Middle frontal gyrus (tissue), 1 donor: ENCODE data around the gene CD8B2.
A peak's percentile ranks its signal among the peaks of the same experiment; 100 is the strongest.
"Not testable (repeated sequence)": the region's sequence is repeated elsewhere in the genome, so short reads cannot be mapped to it uniquely, and the experiment has no call there.

Experiments
- DNase-seq: peaks from one replicate; pipeline ENCODE4 v3.0.0-alpha.2; 2015; ENCODE audit warnings: low spot score; ENCODE audit errors: extremely low spot score

Gene CD8B2

DNA sequence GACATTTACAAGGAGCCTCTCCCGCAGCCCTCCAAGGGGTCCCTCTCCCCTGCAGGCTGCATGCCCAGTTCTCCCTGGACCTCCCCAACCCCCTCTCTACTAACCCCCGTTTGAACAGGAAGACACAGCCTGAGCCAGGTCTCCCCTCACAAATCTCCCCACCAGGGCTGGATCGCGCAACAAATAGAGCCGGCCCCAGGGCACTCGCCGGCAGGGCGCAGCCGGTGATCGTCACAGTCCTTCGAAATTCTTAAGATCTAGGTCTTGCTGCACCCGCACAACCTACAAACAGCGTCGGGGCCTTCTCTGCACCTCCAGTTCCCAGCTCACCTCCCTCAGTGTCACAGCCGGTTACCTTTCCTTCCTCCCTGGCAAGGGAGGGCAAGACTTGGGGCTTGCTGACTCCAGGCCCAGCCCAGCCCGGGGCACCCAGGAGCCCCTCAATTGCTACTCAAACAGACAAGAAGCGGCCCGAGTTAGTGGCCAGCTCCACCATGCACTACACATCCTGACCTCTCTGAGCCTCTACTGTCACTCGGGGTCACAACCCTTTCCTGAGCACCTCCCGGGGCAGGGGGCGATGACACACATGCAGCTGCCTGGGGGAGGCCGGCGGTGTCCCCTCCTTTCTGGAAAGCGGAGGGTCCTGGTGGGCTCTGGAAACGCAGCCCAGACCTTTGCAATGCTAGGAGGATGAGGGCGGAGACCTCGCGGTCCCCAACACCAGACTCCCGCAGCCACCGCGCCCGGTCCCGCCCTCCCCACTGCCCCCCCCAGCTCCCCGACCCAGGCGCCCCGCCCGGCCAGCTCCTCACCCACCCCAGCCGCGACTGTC lies at the start of gene CD8B2:
Gene CD8B2, plus strand, starts transcription at position 814 of the 835 bp plus-strand sequence. CDS start 63 bp downstream, outside the sequence.
- not testable (repeated sequence) for DNase-seq

DNA sequence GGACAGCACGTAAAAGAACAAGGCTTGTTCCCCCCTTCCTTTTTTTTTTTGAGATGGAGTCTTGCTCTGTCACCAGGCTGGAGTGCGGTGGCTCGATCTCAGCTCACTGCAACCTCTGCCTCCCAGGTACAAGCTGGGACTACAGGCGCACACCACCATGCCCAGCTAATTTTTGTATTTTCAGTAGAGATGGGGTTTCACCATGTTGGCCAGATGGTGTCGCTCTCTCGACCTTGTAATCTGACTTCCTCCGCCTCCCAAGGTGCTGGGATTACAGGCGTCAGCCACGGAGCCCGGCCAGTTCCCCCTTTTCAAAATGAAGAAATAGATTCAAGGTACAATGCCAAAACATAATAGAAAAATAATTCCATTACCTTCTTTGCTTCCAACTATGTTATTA lies 25.3 kb upstream of the CD8B2 start:
- not testable (repeated sequence) for DNase-seq

DNA sequence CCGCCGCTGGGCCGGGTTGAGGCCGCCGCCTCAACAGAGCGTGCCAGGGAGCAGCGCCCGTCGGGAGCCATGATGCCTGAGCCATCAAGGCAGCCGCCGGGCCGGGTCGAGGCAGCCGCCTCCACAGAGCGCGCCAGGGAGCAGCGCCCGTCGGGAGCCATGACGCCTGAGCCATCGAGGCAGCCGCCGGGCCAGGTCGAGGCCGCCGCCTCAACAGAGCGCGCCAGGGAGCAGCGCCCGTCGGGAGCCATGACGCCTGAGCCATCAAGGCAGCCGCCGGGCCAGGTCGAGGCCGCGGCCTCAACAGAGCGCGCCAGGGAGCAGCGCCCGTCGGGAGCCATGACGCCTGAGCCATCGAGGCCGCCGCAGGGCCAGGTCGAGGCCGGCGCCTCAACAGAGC lies 19.6 kb upstream of the CD8B2 start:
- DNase-seq: not testable (repeated sequence)

DNA sequence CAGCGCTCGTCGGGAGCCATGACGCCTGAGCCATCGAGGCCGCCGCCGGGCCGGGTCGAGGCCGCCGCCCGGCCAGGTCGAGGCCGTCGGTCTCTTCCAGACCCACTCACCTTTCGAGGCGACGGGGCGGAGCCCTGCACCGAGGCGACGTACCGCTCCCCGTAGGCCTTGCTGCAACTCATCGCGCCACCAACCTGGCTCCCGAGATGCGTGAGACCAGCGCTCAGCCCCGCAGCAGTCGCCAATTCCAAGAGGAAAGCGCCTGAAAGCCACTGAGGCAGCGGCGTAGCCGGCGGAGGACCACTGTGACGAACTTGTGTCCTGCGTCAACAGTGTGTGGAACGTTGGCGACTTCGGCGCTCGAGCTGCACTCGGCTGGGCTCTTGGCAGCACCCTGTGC lies 19.1 kb upstream of the CD8B2 start, which contains the start of gene RGPD3:
Gene RGPD3, minus strand, starts transcription at position 307 of the 400 bp plus-strand sequence. Its CDS starts 125 bp downstream, at position 182.
- DNase-seq: not testable (repeated sequence)

DNA sequence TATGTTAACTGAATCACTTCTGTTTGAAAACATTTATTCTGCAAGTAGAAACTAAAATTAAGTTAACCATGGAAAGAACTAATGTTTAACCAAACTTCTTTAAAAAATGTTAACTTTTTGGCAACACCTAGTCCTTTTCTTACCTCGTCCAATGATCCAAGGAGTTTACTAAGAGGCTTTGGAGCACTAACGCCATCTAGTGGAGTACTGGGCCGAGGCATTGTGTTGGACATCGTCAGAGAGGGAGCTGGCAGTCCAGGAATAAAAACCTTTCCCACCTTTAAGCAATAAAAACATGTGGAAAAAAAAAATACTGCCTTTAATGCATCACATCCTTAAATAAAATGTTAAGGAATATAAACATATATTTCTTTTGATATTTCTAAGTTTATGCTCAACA lies 16.5 kb upstream of the CD8B2 start:
- DNase-seq: not testable (repeated sequence)

DNA sequence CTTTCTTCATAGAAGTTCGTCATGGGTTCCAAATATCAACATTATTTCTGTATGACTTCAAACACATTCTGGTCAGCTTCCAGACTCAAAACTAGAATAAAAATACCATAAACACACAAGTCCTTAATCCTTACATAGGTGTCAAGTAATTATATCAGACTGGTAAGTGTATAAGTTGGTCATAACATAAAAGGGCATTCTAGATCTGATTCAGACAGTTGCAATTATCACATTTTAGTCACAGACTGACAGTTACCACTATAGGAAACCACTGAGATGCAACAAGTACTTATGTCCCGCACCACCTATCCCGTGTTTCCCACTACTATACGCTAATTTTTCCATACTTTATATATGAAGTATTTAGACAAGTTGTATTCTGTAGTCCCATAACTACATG lies 9.5 kb upstream of the CD8B2 start:
- DNase-seq: not testable (repeated sequence)

DNA sequence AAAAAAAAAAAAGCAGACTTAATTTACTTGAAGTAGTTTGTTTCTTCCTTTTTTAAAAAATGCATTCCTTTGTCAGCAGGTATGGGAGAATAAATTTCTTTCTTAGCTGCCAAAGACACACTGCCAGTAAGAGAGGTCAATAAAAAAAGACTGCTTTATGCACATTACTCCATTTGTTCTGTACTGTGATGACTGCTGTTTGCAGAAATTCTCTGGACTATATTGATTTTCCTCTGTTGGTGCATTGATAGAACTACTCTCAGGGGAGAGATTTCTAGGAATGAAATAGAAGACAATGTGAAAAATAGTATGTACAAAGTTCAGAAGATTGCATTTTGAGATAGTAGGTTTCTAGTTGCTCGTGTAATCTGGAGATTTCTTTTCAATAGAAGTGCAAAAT lies 7.6 kb upstream of the CD8B2 start:
- DNase-seq: not testable (repeated sequence)

DNA sequence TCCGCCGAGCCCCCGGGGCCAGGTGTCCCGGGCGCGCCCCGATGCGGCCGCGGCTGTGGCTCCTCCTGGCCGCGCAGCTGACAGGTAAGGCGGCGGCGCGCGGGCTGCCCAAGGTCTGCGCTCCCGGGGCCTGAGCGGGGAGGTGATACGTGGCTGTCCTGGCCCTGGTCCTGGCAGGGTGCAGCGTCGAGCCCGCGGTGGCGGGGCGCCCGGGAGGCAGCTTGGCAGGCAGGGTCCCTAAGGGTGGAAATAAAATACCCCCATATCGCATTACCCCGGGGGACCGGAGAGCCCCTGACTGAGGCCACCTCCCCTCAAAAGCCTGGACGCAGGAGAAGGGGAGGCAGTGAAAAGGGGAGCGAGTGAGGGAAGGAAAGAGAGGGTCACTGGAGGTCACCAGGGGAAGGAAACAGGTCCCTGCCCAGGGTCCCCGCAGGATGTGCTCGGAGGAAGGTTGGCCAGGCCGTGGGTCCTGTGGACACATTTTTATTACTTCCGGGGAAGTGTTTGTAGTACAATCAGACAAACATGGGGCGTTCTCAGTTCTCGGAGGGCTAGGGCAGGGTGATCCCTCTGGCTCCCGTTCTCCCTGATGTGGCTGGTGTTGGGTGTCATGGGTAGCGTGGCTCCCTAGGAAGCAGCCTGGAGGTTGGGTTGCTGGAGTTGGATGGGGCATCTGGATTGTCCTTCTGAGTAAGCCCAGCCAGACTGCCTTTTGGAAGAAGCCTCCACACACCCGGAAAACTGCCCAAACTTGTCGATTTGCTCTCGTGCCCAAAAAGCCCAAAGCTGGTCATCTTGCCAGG lies 425 bp downstream of the CD8B2 start:
- not testable (repeated sequence) for DNase-seq

DNA sequence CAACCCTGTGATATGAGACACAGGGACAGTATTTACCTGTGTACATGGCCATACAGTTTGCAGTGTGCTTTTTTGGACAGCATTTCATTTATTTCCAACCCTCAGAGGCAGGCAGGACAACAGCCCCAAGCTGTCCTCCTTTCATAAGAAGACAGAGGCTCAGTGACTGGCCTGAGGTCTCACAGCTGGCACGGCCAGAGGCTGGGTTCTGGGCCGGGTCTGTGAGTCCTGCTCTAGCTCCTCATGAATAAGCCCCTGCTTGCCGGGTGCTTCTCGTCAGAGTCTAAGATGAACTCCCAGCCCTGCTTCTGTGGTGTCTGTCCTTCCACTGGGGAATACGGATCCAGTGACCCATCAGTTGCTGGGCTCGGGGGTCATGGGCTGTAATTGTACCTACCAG lies 2.5 kb downstream of the CD8B2 start:
- DNase-seq: not testable (repeated sequence)

DNA sequence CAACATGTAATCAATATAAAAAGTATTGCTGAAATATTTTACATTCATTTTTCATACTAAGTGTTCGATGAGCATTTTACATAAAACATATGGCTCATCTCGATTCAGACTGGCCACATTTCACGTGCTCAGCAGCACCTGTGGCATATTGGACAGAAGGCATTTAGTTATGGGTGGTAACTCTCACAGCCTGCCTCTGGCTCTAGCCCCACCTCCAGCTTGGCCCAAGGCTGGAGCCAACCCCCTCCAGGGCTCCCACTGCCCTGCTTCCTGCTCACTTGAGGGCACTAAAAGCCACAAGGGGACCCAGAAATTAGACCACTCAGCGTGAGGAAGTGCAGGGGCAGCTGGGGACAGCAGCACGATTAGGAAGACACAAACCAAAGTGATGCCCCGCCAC lies 5.2 kb downstream of the CD8B2 start:
- not testable (repeated sequence) for DNase-seq

DNA sequence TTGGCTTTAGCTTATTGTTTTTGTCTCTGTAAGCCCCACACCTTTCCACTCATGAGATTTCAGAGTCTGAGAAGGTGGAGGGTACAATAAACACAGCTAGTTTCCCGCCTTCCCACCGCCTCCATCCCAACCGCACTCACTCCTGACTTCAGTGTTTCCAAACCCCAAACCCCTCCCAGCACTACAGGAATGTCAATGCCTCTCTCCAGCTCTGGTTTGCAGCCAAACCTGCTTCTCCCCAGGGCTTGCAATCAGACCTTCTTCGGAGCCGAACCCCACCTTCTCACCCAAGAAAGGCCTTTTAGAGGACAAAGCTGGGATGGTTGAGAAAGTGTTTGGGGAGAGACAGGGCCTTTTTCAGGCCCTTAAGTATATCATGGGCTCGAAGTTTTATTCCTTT lies 5.7 kb downstream of the CD8B2 start:
- not testable (repeated sequence) for DNase-seq

DNA sequence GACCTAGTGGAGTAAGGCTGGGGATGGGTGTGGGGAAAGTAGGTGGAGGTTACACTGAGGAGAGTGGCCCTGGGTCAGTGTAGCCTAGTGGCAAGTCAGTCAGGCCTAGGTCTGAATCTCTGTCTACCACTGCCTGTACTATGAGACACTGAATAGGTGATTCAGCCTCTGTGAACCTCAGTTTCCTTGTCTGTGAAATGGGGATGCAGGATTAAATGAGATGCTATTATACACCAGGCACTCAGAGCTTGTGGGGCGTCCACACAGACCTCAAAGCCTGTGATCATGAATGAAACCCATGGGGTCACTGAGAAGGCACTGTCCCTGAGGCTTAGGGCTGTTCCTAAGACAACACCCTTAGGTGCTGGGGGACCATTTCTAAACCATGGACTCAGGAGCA lies 11.4 kb downstream of the CD8B2 start:
- not testable (repeated sequence) for DNase-seq

DNA sequence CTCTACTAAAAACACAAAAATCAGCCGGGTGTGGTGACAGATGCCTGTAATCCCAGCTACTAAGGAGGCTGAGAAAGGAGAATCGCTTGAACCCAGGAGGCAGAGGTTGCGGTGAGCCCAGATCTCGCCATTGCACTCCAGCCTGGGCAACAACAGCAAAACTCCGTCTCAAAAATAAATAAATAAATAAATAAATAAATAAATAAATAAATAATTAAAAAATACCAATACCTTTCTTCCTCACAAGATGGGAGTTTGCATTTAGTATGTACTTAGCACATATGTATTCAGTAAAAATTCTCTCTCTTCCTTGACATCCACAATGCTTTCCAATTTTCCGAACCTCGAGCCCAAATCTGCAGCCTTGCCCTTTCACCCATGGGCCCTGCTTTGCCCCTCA lies 13.2 kb downstream of the CD8B2 start:
- not testable (repeated sequence) for DNase-seq

DNA sequence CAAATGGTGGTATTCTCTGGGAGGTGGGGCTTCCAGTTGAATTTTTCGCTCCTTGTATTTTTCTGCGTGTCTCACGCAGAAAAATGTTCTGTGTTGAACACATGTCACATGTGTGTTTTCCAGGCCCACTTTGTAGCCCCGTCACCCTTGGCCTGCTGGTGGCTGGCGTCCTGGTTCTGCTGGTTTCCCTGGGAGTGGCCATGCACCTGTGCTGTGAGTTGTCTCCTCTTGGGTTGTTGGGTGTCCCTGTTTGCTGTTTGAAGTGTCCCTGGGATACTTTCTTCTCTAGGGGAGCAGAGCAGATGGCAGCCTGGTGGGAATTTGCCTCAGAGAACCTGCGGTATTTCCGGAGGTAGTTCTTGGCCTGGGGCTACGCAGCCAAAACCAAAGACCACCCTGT lies 15.2 kb downstream of the CD8B2 start:
- DNase-seq: not testable (repeated sequence)

DNA sequence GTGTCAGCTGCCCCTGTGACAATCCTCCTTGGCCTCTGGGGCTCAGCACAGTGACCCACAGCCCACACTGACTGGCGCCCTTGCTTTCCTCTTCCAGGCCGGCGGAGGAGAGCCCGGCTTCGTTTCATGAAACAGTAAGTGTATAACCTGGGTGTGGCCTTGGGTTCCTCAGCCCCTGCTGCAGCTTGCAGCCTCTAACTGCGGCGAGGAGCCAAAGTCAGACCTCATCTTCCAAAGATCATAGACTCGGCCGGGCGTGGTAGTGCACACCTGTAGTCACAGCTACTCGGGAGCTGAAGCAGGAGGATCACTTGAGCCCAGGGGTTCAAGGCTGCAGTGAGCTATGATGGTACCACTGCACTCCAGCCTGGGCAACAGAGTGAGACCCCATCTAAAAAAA lies 17.0 kb downstream of the CD8B2 start:
- DNase-seq: not testable (repeated sequence)

DNA sequence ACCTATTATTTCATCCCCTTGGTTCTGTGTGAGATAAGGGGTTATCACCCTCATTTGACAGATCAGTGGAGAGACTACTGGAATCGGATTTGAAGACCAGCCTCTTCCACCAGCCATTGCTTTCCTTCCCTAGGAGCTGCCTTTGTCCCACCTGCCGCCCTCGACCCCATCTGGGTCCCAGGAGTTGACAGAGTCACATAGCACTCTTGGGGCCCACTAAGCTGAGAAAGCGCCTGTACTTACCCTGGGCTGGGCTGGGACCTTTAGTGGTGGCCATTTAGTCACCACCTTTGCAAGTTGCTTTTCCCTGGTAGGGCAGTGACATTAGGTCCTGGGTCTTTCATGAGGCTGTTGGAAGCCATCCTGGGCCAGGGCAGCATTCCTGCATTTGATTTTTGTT lies 17.6 kb downstream of the CD8B2 start:
- DNase-seq: not testable (repeated sequence)

DNA sequence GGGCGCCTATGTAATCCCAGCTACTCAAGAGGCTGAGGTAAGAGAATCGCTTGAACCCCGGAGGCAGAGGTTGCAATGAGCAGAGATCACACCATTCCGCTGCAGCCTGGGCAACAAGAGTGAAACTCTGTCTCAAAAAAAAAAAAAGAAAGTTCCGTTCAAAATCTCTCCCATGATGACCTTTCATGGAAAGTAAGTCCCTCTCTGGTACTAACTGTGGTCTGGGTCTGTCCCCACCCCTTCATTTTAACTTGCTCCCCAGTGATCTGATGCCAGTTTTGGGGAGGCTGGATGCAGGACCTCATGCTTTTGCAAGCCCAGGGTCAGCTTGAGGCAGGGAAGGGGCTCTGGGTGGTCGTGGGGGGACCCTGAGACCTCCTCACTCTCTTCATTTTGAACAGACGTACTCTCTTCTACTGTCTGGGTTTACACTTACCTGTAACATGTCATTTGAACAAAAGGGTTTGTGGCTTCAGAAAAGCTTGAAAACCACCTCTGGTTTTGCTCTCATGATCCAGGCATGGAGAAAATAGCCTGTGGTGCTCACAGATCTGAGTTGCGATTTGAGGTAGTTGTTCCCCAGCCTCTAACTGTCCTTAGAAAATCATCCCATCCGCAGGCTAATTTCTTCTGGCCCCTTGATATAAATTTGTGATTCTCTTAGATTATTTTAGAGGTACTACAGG lies 19.0 kb downstream of the CD8B2 start:
- DNase-seq: not testable (repeated sequence)

DNA sequence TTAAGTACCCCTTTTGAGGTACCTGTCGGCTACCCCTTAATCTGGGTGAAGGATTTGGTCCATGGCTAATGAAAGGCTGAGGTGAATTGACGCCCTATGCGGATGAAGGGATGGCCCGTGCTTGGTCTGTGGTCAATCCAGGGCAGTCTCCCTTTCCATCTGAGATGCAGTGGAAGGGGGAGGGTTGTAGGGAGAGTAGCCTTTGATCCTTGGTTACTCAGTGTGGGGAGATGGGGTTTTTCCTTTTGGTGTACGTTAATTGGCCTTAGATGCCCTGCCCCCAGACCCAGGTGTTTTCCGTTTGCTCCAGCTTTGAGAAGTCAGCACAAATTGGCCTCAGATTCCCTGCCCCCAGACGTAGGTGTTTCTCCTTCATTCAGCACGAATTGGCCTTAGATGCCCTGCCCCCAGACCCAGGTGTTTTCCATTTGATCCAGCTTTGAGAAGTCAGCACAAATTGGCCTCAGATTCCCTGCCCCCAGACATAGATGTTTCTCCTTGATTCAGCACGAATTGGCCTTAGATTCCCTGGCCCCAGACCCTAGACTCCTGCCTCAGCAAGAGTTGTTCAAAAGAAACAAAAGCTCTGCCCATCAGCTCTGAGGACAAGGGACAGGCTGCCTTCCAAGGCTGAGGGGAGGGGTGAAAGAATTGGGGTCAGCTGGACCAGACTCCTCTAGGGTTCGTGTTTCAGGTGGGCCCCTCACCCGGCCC lies 21.7 kb downstream of the CD8B2 start:
- not testable (repeated sequence) for DNase-seq

DNA sequence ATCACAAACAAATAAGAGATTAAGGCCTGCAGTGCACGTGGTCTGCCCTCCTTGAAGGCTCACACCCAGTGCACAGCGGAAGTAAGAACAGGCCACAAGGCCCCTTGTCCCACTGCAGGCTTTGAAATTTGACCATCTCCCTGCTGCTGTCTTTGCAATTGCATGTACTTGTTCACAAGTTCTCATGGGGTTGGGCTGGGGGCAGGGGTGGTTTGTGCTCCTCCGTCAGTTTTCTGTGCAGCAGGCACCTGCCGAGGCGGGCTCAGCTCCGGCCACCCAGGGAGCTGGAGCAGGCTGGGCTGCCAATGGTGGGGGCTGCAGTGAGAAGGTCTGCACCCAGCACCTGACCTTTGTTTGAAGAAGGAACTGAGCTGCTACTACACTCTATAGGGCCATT lies 22.2 kb downstream of the CD8B2 start:
- DNase-seq: not testable (repeated sequence)

DNA sequence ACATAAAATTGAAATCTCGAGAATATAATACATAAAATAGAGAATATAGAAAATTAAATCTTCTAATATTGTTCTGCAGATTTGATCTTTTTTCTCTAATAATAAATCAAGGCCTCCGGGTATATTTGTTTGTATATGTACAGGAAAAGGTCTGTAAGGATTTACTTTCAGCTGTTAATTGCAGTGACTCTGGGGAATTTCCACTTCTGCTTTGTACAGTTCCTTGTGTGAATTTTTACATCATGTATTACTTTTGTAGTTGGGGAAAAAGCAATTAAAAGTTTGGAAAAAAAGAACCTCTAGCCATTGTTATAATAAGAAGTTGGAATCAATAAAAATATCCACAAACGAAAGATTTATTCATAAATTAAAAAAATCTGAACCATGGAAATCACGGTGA lies 23.6 kb downstream of the CD8B2 start:
- DNase-seq: not testable (repeated sequence)

DNA sequence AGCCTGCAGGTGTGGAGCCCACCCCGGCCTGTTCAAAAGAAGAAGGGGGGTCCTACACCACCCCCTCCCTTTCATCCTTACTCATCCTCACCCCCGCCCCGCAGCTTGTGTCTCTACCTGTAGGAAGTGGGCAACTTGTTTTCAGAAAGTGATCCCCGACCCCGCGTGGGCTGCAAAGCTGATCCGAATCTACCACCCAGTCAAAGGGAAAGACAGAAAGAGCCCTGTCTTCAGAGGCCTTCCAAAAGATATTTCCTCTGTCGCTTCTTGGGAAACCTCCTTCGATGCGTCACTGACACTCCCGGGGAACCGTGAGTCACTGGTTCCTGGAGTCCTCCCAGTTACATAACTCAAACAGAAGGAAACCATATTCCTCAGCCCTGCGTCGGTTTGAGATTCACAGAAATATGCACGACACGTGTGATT lies 24.3 kb downstream of the CD8B2 start:
- DNase-seq: peak; percentile 26
